Liver (tissue), 3 donors: ENCODE results near the gene SCGB2B2.
"Not testable (repeated sequence)": the region's sequence is repeated elsewhere in the genome, so short reads cannot be mapped to it uniquely, and the experiment has no call there.

ENCODE experiments used
- ATF3 ChIP-seq: IDR thresholded peaks from 2 replicates; pipeline ENCODE4 v1.6.1; 2016; ENCODE audit warnings: antibody characterized with exemption
- CTCF ChIP-seq: fragments of 150-350 bp; IDR thresholded peaks from 2 replicates; pipeline ENCODE4 v1.5.1; 2017; ENCODE audit warnings: improper control_type of control experiment, low read depth, low read length; ENCODE audit not compliant: missing input control
- GABPA ChIP-seq, 2 donors: IDR thresholded peaks in 1 of 2; conservative IDR thresholded peaks in 1 of 2; 2 replicates each; pipeline ENCODE4 v1.6.1; 2016; ENCODE audit warnings: antibody characterized with exemption in 2 of 2, mild to moderate bottlenecking in 1 of 2, moderate library complexity in 1 of 2
- JUND ChIP-seq, 2 donors: IDR thresholded peaks; 2 replicates each; pipeline ENCODE4 v1.6.1; 2016; ENCODE audit warnings: antibody characterized with exemption in 2 of 2
- RAD21 ChIP-seq, 2 donors: IDR thresholded peaks; 2 replicates each; pipeline ENCODE4 v1.6.1; 2016; ENCODE audit warnings: antibody characterized with exemption in 2 of 2, mild to moderate bottlenecking in 2 of 2
- REST ChIP-seq: IDR thresholded peaks from 2 replicates; pipeline ENCODE4 v1.6.1; 2016; ENCODE audit warnings: antibody characterized with exemption, mild to moderate bottlenecking
- SP1 ChIP-seq: IDR thresholded peaks from 2 replicates; pipeline ENCODE4 v1.6.1; 2018; ENCODE audit warnings: antibody characterized with exemption, mild to moderate bottlenecking
- YY1 ChIP-seq: IDR thresholded peaks from 2 replicates; pipeline ENCODE4 v1.6.1; 2016; ENCODE audit warnings: antibody characterized with exemption, mild to moderate bottlenecking
- TF ChIP-seq, protein P1 (sequence below): IDR thresholded peaks from 2 replicates; pipeline ENCODE4 v1.6.1; 2016; ENCODE audit warnings: antibody characterized with exemption
- TF ChIP-seq, protein P2 (sequence below): IDR thresholded peaks from 2 replicates; pipeline ENCODE4 v1.6.1; 2016; ENCODE audit warnings: antibody characterized with exemption
- donor health status: healthy.
- donor health status: healthy.

- TF ChIP-seq CTCF; ATF3; YY1; REST; JUND (IDR thresholded peaks at IDR 0.05); GABPA (IDR thresholded peaks at IDR 0.05 in 1 of 2, conservative IDR thresholded peaks at IDR 0.05 in 1 of 2); RAD21 (IDR thresholded peaks at IDR 0.05); SP1: not testable (repeated sequence)
- TF ChIP-seq, protein P1, sequence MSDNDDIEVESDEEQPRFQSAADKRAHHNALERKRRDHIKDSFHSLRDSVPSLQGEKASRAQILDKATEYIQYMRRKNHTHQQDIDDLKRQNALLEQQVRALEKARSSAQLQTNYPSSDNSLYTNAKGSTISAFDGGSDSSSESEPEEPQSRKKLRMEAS, result not testable (repeated sequence)
- TF ChIP-seq, protein P2, sequence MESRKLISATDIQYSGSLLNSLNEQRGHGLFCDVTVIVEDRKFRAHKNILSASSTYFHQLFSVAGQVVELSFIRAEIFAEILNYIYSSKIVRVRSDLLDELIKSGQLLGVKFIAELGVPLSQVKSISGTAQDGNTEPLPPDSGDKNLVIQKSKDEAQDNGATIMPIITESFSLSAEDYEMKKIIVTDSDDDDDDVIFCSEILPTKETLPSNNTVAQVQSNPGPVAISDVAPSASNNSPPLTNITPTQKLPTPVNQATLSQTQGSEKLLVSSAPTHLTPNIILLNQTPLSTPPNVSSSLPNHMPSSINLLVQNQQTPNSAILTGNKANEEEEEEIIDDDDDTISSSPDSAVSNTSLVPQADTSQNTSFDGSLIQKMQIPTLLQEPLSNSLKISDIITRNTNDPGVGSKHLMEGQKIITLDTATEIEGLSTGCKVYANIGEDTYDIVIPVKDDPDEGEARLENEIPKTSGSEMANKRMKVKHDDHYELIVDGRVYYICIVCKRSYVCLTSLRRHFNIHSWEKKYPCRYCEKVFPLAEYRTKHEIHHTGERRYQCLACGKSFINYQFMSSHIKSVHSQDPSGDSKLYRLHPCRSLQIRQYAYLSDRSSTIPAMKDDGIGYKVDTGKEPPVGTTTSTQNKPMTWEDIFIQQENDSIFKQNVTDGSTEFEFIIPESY, result not testable (repeated sequence)
Observed at GRCh38 chr19:34668077-34668689, 8.8 kb downstream of the SCGB2B2 start.
